Activated CD8-positive, alpha-beta memory T cell treated with anti-CD3 and anti-CD28 coated beads for 36 hours (primary cell): ENCODE results near the gene ANKRD44. TPM values are rescaled to one million over a fixed set of nuclear protein-coding genes. Genes with fewer than 3 reads are reported as not detected.

Experiments
- CTCF ChIA-PET: fragments of 350-600 bp; sonication (Branson Sonifier 250); formaldehyde crosslinking; loops from one replicate; lab custom pipeline; 2021; ENCODE audit warnings: antibody characterized with exemption; lab: Charles Lee
- POLR2A ChIA-PET: fragments of 350-600 bp; sonication (Branson Sonifier 250); formaldehyde crosslinking; loops from one replicate; lab custom pipeline; 2021; ENCODE audit warnings: antibody characterized with exemption; lab: Charles Lee
- total RNA-seq, 2 experiments: library from RNA; stranded (reverse); gene quantifications; one replicate each; pipeline ENCODE4 v1.2.3, GENCODE V29; 2021

ANKRD44 gene
- total RNA-seq, 2 experiments from 2014 or later: 119 to 130 TPM

GRCh38 chr2:197237291-197238042 is 73.1 kb downstream of the ANKRD44 start:
- CTCF ChIA-PET: interaction anchor here (0.6 to 1.7 kb wide), 7 partner anchors 7 to 45 kb away, joined by 3 to 6 read pairs (median 3); no protein-coding TSS in a partner anchor
- POLR2A ChIA-PET: interaction anchor here (0.6 to 1.7 kb wide), 4 partner anchors 18 to 92 kb away, joined by 4 to 7 read pairs (median 6); partner anchors contain the start of gene ANKRD44

GRCh38 chr2:197236816-197237215 is 73.8 kb downstream of the ANKRD44 start:
- ChIA-PET CTCF (interaction anchor here (0.9 to 1.7 kb wide), 4 partner anchors 16 to 45 kb away, joined by 3 to 6 read pairs (median 4); no protein-coding TSS in a partner anchor), POLR2A (interaction anchor here (0.6 to 1.7 kb wide), 3 partner anchors 72 to 93 kb away, joined by 4 to 7 read pairs (median 7); partner anchors contain the start of gene ANKRD44)

GRCh38 chr2:197236159-197236558 is 74.4 kb downstream of the ANKRD44 start:
- ChIA-PET CTCF (interaction anchor here (1.7 kb wide), 1 partner anchor 17 kb away, joined by 6 read pairs; no protein-coding TSS in a partner anchor), POLR2A (no interaction called here)

- ChIA-PET CTCF (no interaction called here), POLR2A (no interaction called here)
Measured at GRCh38 chr2:197235711-197236110, 74.9 kb downstream of the ANKRD44 start.

- CTCF ChIA-PET: interaction anchor here (1.1 to 1.3 kb wide), 2 partner anchors 14 to 23 kb away, joined by 3 to 6 read pairs; no protein-coding TSS in a partner anchor
- POLR2A ChIA-PET: no interaction called here
Measured at GRCh38 chr2:197234671-197235191, 75.8 kb downstream of the ANKRD44 start.

GRCh38 chr2:197233473-197233872 is 77.1 kb downstream of the ANKRD44 start:
- CTCF ChIA-PET: interaction anchor here (1.3 kb wide), 1 partner anchor 12 kb away, joined by 6 read pairs; no protein-coding TSS in a partner anchor
- POLR2A ChIA-PET: interaction anchor here (0.6 kb wide), 1 partner anchor 202 kb away, joined by 3 read pairs; the partner anchor contains the start of gene SF3B1

- CTCF ChIA-PET: interaction anchor here (1.0 to 1.5 kb wide), 2 partner anchors 10 to 13 kb away, joined by 3 to 4 read pairs; no protein-coding TSS in a partner anchor
Measured at GRCh38 chr2:197232010-197232409, 78.6 kb downstream of the ANKRD44 start.

GRCh38 chr2:197229509-197230443 is 80.8 kb downstream of the ANKRD44 start:
- ChIA-PET CTCF (interaction anchor here (0.7 to 1.5 kb wide), 4 partner anchors 8 to 82 kb away, joined by 3 read pairs; no protein-coding TSS in a partner anchor), POLR2A (interaction anchor here (1.0 kb wide), 1 partner anchor 79 kb away, joined by 3 read pairs; no protein-coding TSS in a partner anchor)

More at GRCh38 chr2:197232010-197232409, 78.6 kb downstream of the ANKRD44 start:
- POLR2A ChIA-PET: no interaction called here

GRCh38 chr2:197223451-197223850 is 87.1 kb downstream of the ANKRD44 start:
- CTCF ChIA-PET: no interaction called here
- POLR2A ChIA-PET: no interaction called here

- ChIA-PET CTCF (interaction anchor here (1.3 to 1.8 kb wide), 2 partner anchors 19 to 89 kb away, joined by 3 to 4 read pairs; no protein-coding TSS in a partner anchor), POLR2A (interaction anchor here (0.6 kb wide), 1 partner anchor 20 kb away, joined by 4 read pairs; no protein-coding TSS in a partner anchor)
Measured at GRCh38 chr2:197219636-197220035, 90.9 kb downstream of the ANKRD44 start.

- ChIA-PET POLR2A (no interaction called here), CTCF (interaction anchor here (1.0 to 1.6 kb wide), 2 partner anchors 19 to 23 kb away, joined by 3 to 4 read pairs; no protein-coding TSS in a partner anchor)
Measured at GRCh38 chr2:197217541-197217940, 93.0 kb downstream of the ANKRD44 start.

GRCh38 chr2:197216361-197216979 is 94.1 kb downstream of the ANKRD44 start:
- POLR2A ChIA-PET: interaction anchor here (0.6 kb wide), 2 partner anchors 24 to 92 kb away, joined by 5 to 8 read pairs; no protein-coding TSS in a partner anchor
- CTCF ChIA-PET: interaction anchor here (1.0 to 1.6 kb wide), 2 partner anchors 18 to 22 kb away, joined by 3 to 4 read pairs; no protein-coding TSS in a partner anchor

GRCh38 chr2:197215748-197216360 is 94.7 kb downstream of the ANKRD44 start:
- ChIA-PET CTCF (interaction anchor here (1.6 kb wide), 1 partner anchor 21 kb away, joined by 4 read pairs; no protein-coding TSS in a partner anchor), POLR2A (no interaction called here)

- ChIA-PET POLR2A (interaction anchor here (0.6 to 1.0 kb wide), 6 partner anchors 15 to 178 kb away, joined by 3 to 5 read pairs (median 3); no protein-coding TSS in a partner anchor), CTCF (interaction anchor here (0.8 to 1.9 kb wide), 6 partner anchors 14 to 95 kb away, joined by 3 to 6 read pairs (median 4); no protein-coding TSS in a partner anchor)
Measured at GRCh38 chr2:197212344-197213262, 98.0 kb downstream of the ANKRD44 start.

GRCh38 chr2:197211881-197212342 is 98.7 kb downstream of the ANKRD44 start:
- POLR2A ChIA-PET: interaction anchor here (0.6 to 1.0 kb wide), 5 partner anchors 14 to 1636 kb away, joined by 3 to 4 read pairs (median 3); no protein-coding TSS in a partner anchor
- CTCF ChIA-PET: interaction anchor here (0.8 to 1.9 kb wide), 6 partner anchors 13 to 96 kb away, joined by 3 to 6 read pairs (median 4); no protein-coding TSS in a partner anchor
